HepG2 (cell line): ENCODE results near the gene CAD. TPM values are rescaled to one million over a fixed set of nuclear protein-coding genes. Genes with fewer than 3 reads are reported as not detected.
A peak's percentile ranks its signal among the peaks of the same experiment; 100 is the strongest.

Experiments used
- CC2D1A ChIP-seq: sonication (generic); formaldehyde crosslinking; IDR thresholded peaks from 2 replicates; pipeline ENCODE4 v1.8.1; 2023; ENCODE audit warnings: mild to moderate bottlenecking, missing genetic modification reagents
- DPF2 ChIP-seq: sonication (generic); formaldehyde crosslinking; IDR thresholded peaks from 2 replicates; pipeline ENCODE4 v1.4.0; 2020; ENCODE audit warnings: mild to moderate bottlenecking, low read depth, missing genetic modification reagents, borderline replicate concordance
- GATA4 ChIP-seq: sonication (generic); IDR thresholded peaks from 2 replicates; pipeline ENCODE4 v1.6.1; 2016; ENCODE audit warnings: antibody characterized with exemption, low read depth, borderline replicate concordance
- MLX ChIP-seq: IDR thresholded peaks from 2 replicates; pipeline ENCODE4 v1.6.1; 2016
- MZF1 ChIP-seq: sonication (generic); formaldehyde crosslinking; IDR thresholded peaks from 2 replicates; pipeline ENCODE4 v1.8.1; 2023; ENCODE audit warnings: mild to moderate bottlenecking, missing genetic modification reagents, borderline replicate concordance
- NFAT5 ChIP-seq: sonication (generic); formaldehyde crosslinking; IDR thresholded peaks from 2 replicates; pipeline ENCODE4 v1.4.0; 2020; ENCODE audit warnings: missing genetic modification reagents
- PHF5A ChIP-seq: IDR thresholded peaks from one replicate; pipeline ENCODE4 v1.6.1; 2018; ENCODE audit warnings: low read depth, missing genetic modification reagents; ENCODE audit not compliant: unreplicated experiment
- SETDB1 ChIP-seq: sonication (generic); formaldehyde crosslinking; IDR thresholded peaks from 2 replicates; pipeline ENCODE4 v1.5.1; 2020; ENCODE audit warnings: missing genetic modification reagents, mild to moderate bottlenecking, borderline replicate concordance
- SP4 ChIP-seq: sonication (generic); formaldehyde crosslinking; IDR thresholded peaks from 2 replicates; pipeline ENCODE4 v1.8.1; 2023; ENCODE audit warnings: mild to moderate bottlenecking, missing genetic modification reagents
- TFE3 ChIP-seq: IDR thresholded peaks from 2 replicates; pipeline ENCODE4 v1.6.1; 2016
- ZBTB4 ChIP-seq: sonication (generic); formaldehyde crosslinking; IDR thresholded peaks from 2 replicates; pipeline ENCODE4 v1.4.0; 2020; ENCODE audit warnings: missing genetic modification reagents, mild to moderate bottlenecking, borderline replicate concordance
- ZNF207 ChIP-seq: fragments of 450-650 bp; IDR thresholded peaks from 2 replicates; pipeline ENCODE4 v1.6.1; 2016; ENCODE audit warnings: antibody characterized with exemption, borderline replicate concordance
- ZNF550 ChIP-seq: sonication (generic); formaldehyde crosslinking; IDR thresholded peaks from 2 replicates; pipeline ENCODE4 v1.4.0; 2020; ENCODE audit warnings: mild to moderate bottlenecking, missing genetic modification reagents, borderline replicate concordance
- ZNF589 ChIP-seq: sonication (generic); formaldehyde crosslinking; conservative IDR thresholded peaks from 2 replicates; pipeline ENCODE4 v1.8.0; 2022; ENCODE audit warnings: mild to moderate bottlenecking, moderate library complexity, missing genetic modification reagents
- ZNF614 ChIP-seq: IDR thresholded peaks from 2 replicates; pipeline ENCODE4 v1.6.1; 2018; ENCODE audit warnings: missing biosample characterization, missing genetic modification reagents, inconsistent platforms, borderline replicate concordance
- ZNF776 ChIP-seq: sonication (generic); formaldehyde crosslinking; IDR thresholded peaks from 2 replicates; pipeline ENCODE4 v1.4.0; 2020; ENCODE audit warnings: mild to moderate bottlenecking, missing genetic modification reagents
- polyA plus RNA-seq, 8 experiments: library from polyadenylated mRNA; depleted of rRNA in 3 of 8; stranded (reverse) in 7 of 8; unstranded in 1 of 8; fragments of >200 nt; fragmentation: Illumina TruSeq in 4 of 8; extraction: Trizol in 4 of 8; gene quantifications; 2 replicates each; pipeline versions ENCODE4 v1.2.1 to v1.2.3, GENCODE V29; 2011 to 2016; ENCODE audit warnings: low read depth in 4 of 8, missing spikeins in 1 of 8, mixed read lengths in 1 of 8; ENCODE audit not compliant: insufficient read depth in 1 of 8
- total RNA-seq, 5 experiments: library from RNA; depleted of rRNA; stranded (reverse); fragments of >200 nt; fragmentation: Illumina TruSeq; extraction: Trizol; gene quantifications; 2 replicates each; pipeline ENCODE4 v1.2.3, GENCODE V29; 2016; ENCODE audit warnings: low read depth in 1 of 5

Gene CAD
- total and polyA plus RNA-seq, 2 of the 13 experiments (the other 11 are each of a cell fraction or from before 2014, with no cell fraction given) = 21.7 to 37.0 TPM

GRCh38 chr2:27264753-27265535, 47.8 kb downstream of the CAD start (continued):
- peak; percentile 86 for TF ChIP-seq TFE3
- peak; percentile 51; the same call in 1 of the 2 replicates for TF ChIP-seq SP4 (CRISPR knock-in tag)
- TF ChIP-seq DPF2 (CRISPR knock-in tag) = no peak
- no peak for TF ChIP-seq SETDB1 (CRISPR knock-in tag)
- no peak for TF ChIP-seq MZF1
- TF ChIP-seq ZNF614 = no peak
- TF ChIP-seq ZNF589 = 0 out of 2 replicates have a peak, but pooled peaks have one; percentile 29
- no peak for TF ChIP-seq ZBTB4 (CRISPR knock-in tag)
- TF ChIP-seq GATA4 = no peak
- TF ChIP-seq NFAT5 (CRISPR knock-in tag) = peak; percentile 79; the same call in 1 of the 2 replicates
- TF ChIP-seq ZNF550 (CRISPR knock-in tag) = no peak
- no peak for TF ChIP-seq PHF5A
- no peak for TF ChIP-seq ZNF207
- no peak; the same call in 1 of the 2 replicates for TF ChIP-seq MLX (CRISPR knock-in tag)
- TF ChIP-seq CC2D1A (CRISPR knock-in tag) = no peak
- TF ChIP-seq ZNF776 (CRISPR knock-in tag) = peak; percentile 53; the same call in 1 of the 2 replicates
